ENCODE measurements around the gene VSTM4. TPM values are rescaled to one million over a fixed set of nuclear protein-coding genes. Genes with fewer than 3 reads are reported as not detected.

VSTM4 gene
- total and polyA plus RNA-seq, 9 donors = 17.3 to 68.9 (median 42.9) TPM

GRCh38 chr10:49007129-49007528, 108.2 kb downstream of the VSTM4 start:
- Histone ChIP-seq H3K27me3 (no peaks in the 10 kb centered on the region), H3K4me1 (ENCODE audit: insufficient read depth) (peaks cover 31% of the 10 kb centered on the region), H3K27ac (no peak overlapping the region), H3K36me3 (no peaks in the 10 kb centered on the region), H3K9me3 (no peaks in the 10 kb centered on the region), H3K4me3 (no peak overlapping the region)
- TF ChIP-seq CTCF (IDR thresholded peaks at IDR 0.05) = no peak
- TF ChIP-seq POLR2A (IDR thresholded peaks at IDR 0.05) = no peak
- no peak for TF ChIP-seq EP300 (IDR thresholded peaks at IDR 0.05)
- intact Hi-C loops (cut with DNase I) = loop anchor here in 1 of 4 donors (5.0 kb wide), 1 partner anchor 75 kb away; no protein-coding TSS in a partner anchor
- no peak for DNase-seq
- 44 to 62% (median 44%) methylated on average over 5 of the region's 5 CpGs for WGBS, 3 donors

DNA sequence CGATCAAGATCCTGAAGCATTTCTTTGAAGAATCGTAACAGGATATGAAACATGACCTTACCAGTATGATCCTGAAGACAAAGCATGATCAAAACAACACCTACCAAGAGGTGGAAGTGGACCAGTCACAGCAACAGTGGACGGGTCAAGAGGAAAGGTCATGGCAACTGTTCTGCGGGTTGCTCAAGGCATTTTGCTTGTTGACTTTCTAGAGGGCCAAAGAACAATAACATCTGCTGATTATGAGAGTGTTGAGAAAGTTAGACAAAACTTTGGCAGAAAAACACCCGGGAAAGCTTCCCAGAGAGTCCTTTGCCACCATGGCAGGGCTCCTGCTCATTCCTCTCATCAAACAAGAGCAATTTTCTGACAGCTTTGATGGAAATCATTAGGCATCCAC, 110.1 kb downstream of the VSTM4 start:
- H3K4me3 ChIP-seq = no peak overlapping the region
- intact Hi-C loops (cut with DNase I) = loop anchor here in 1 of 4 donors (5.0 kb wide), 1 partner anchor 77 kb away; no protein-coding TSS in a partner anchor
- peaks cover 25% of the 10 kb centered on the region for H3K4me1 ChIP-seq (ENCODE audit: insufficient read depth)
- DNase-seq = peak in 3 of 5 donors; percentile 48 to 58 (median 54)
- H3K27me3 ChIP-seq = no peaks in the 10 kb centered on the region
- no peaks in the 10 kb centered on the region for H3K36me3 ChIP-seq
- 10 to 49% (median 16%) methylated on average over 5 of the region's 5 CpGs for WGBS, 3 donors
- peak overlapping the region in 1 of 2 donors; percentile 40 for H3K27ac ChIP-seq
- H3K9me3 ChIP-seq = no peaks in the 10 kb centered on the region
- no peak for TF ChIP-seq CTCF (IDR thresholded peaks at IDR 0.05)
- no peak for TF ChIP-seq EP300 (IDR thresholded peaks at IDR 0.05)
- TF ChIP-seq POLR2A (IDR thresholded peaks at IDR 0.05) = no peak

DNA sequence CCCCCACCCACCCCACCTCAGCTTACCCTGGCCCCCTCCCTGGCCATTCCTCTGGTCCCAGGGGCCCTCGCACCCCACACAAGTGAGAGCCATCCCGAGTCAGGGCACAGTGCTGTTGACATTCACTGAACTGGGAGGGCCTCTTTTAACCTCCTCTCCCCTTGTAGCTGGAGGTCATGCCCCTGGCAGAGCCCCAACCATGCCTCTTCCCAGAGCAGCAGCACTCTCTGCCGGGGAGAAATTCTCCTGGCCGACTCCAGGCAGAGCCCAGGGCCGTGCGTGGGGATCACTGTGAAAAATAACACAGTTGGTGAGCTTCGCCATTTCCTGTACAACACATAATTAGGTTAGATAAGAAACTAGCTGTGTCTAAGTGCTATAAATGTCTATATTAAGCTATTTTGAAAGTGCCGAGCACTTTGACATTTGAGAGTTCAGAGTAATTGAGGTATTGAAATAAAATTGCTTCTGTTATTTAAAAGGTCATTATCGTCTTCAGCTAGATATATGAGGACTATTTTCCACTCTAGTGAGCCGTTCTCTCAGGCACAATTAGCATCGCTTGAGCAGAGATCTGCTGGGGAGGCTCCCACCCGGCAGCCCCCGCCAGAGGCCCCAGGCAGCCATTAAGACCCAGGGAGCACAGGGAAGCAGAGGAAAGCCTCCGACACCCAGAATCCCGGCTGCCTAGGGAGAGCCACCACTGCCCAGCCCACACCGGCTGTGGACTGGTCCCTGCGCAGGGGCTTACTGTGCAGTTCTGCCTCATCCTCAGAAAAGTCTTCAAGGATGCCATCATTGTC, 113.3 kb downstream of the VSTM4 start:
- no peaks in the 10 kb centered on the region for H3K9me3 ChIP-seq
- H3K27me3 ChIP-seq = no peaks in the 10 kb centered on the region
- 25 to 44% (median 37%) methylated on average over 14 to 17 of the region's 17 CpGs for WGBS, 3 donors
- H3K36me3 ChIP-seq = no peaks in the 10 kb centered on the region
- no peak for TF ChIP-seq POLR2A (IDR thresholded peaks at IDR 0.05)
- TF ChIP-seq CTCF (IDR thresholded peaks at IDR 0.05) = no peak
- TF ChIP-seq EP300 (IDR thresholded peaks at IDR 0.05) = no peak
- intact Hi-C loops (cut with DNase I) = no loop called here
- H3K4me1 ChIP-seq (ENCODE audit: insufficient read depth) = peaks cover 11% of the 10 kb centered on the region
- peak overlapping the region in 1 of 2 donors; percentile 12 for H3K27ac ChIP-seq
- no peak overlapping the region for H3K4me3 ChIP-seq
- DNase-seq = peak; percentile 61 to 85 (median 73)

- H3K27ac ChIP-seq = peak overlapping the region in 1 of 2 donors; percentile 12
- intact Hi-C loops (cut with DNase I) = no loop called here
- peak in 4 of 5 donors; percentile 48 to 66 (median 55) for DNase-seq
- no peaks in the 10 kb centered on the region for H3K36me3 ChIP-seq
- no peak for TF ChIP-seq EP300 (IDR thresholded peaks at IDR 0.05)
- TF ChIP-seq CTCF (IDR thresholded peaks at IDR 0.05) = no peak
- no peak for TF ChIP-seq POLR2A (IDR thresholded peaks at IDR 0.05)
- H3K4me3 ChIP-seq = no peak overlapping the region
- no peaks in the 10 kb centered on the region for H3K9me3 ChIP-seq
- H3K4me1 ChIP-seq (ENCODE audit: insufficient read depth) = peaks cover 11% of the 10 kb centered on the region
- 40 to 60% (median 44%) methylated on average over 9 of the region's 9 CpGs for WGBS, 3 donors
- H3K27me3 ChIP-seq = no peaks in the 10 kb centered on the region
These were observed 113.9 kb downstream of the VSTM4 start for GRCh38 chr10:49001402-49001801.

Data from ovary (tissue), 9 donors.